GM19452 (cell line): ENCODE data around the gene EIF2S2.

Experiments used
- ATAC-seq: cut with Tn5 transposase; IDR thresholded peaks from one replicate; pipeline ENCODE4 v1.9.1; 2021; ENCODE audit not compliant: unreplicated experiment

The EIF2S2 gene

GRCh38 chr20:34122274-34122980 is 10.4 kb upstream of the EIF2S2 start:
- no peak for ATAC-seq

GRCh38 chr20:34120213-34120612 is 8.2 kb upstream of the EIF2S2 start:
- no peak for ATAC-seq

DNA sequence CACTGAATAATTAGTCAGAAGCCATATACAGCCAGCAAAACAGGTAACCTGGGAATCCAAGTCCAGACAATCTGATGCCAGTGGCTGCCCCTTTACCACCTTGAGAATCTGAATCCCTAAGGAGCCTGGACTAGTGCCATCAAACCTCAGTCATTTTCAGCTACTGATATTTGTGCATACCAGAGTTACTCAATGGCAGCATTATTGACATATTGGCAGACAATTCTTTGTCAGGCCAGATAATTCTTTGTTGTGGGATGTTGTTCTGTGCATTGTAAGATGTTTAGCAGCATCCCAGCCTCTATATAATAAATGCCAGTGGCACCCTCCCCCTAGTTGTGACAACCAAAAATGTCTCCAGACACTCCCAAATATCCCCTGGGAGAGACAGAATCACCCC is 3.2 kb upstream of the EIF2S2 start:
- no peak for ATAC-seq

DNA sequence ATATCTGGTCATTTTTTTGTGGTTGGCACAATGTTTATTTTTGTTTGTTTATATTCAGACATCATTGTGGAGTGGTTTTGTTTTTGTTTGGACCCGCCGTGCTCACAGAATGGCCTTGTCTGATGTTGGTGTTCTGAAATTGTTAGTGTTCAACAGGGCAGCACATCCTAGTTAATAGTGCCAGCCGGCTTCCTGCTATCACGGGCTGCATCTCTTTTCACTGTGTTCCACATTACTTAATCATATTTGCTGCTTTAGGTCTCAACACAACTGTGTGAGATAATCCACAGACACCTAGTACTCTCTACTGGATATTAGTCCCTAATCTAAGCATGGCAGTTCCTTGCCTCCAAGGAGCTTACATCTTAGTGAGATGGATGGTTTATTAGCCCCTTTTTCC is 2.8 kb upstream of the EIF2S2 start:
- ATAC-seq: no peak

- ATAC-seq: no peak
Measured at GRCh38 chr20:34112600-34113101, 608 bp upstream of the EIF2S2 start.

GRCh38 chr20:34110745-34111641 is 1.1 kb downstream of the EIF2S2 start:
- ATAC-seq: no peak

DNA sequence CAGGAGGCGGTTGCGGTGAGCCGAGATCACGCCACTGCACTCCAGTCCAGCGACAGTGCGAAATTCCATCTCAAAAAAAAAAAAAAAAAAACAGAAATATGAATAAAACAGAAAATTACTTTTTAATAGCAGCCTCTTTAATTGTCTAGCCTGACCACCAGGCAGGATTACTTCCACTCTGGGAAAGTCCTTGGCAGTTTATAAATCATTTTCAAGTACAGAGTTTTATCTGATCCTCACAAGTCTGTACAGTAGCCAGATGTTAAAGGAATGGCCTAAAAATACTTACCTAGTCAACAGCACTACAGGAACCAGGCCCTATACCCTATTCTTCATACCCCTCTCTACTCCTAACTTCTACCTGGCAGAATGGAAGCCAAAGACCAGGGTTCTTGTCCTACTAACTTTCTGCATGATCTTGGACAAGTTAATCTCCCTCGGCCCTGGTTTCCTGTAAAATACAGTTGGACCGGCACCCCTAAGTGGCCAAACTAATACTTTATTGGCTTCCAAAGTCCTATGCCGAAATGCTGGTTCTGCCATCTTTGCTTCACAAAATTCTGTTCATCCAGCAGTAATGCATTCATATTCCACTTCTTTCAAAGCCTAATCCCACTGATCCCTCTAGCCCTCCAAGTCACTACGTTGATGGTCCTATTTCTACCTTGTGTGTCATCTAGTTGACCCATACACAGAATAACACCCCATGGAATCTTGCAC is 1.9 kb downstream of the EIF2S2 start:
- ATAC-seq: no peak

DNA sequence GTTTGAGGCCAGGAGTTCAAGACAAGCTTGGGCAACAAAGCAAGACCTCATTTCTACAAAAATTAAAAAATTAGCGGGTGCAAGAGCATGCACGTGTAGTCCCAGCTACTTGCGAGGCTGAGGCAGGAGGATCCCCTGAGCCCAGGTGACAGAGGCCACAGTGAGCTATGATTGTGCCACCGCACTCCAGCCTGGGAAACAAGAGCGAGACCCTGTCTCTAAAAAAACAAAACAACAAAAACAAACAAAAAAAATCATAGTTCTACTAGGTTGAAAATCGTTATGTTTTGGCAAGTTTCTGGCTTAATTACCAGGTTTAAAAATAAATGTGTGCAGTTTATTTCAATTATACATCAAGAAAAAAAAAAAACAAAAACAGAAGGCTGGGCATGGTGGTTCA is 2.6 kb downstream of the EIF2S2 start:
- ATAC-seq: no peak

DNA sequence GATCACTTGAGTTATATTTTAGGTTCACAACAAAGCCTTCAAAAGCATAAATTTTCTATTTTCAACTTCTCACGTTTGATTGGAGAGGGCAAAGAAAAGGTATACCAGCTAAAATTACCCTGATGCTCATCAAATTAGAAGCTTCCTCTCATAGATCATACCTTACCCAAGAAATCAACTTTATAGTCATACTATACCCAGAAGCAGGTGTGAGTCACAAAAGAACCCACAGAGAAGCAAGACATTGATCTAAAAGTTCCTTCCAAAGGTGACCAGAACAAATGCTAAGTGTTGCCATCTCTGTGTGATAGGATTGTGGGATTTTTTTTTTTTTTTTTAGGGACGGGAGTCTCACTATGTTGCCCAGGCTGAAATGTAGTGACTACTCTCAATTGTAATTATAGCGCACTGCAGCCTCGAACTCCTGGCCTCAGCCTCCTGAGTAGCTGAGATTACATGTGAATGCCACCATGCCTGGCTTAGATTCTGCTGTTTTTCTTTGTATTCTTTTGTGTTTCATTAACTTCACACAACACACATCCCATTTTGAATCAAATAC is 3.3 kb downstream of the EIF2S2 start:
- ATAC-seq: no peak

DNA sequence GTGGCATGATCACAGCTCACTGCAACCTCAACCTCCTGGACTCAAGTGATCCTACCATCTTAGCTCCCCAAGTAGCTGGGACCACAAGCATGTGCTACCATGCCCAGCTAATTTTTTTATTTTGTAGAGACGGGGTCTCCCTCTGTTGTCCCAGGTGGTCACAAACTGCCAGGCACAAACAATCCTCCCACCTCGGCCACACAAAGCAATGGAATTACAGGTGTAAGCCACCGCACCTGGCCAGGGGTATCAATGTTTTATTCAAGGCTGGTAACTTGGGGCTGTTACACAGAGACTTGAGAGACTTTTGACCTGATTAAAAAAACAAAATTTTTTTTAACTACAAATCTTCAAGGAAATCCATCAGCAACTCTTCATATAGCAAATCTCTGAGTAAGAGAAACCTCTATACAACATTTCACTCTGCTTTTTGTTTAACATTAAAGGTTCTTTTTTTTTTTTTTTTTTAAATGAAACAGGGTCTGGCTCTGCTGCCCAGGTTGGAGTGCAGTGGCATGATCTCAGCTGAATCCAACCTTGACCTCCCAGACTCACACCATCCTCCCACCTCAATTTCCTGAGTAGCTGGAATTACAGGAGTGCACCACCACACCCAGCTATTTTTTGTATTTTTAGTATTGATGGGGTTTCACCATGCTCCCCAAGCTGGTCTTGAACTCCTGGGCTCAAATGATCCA is 5.9 kb downstream of the EIF2S2 start:
- ATAC-seq: no peak

DNA sequence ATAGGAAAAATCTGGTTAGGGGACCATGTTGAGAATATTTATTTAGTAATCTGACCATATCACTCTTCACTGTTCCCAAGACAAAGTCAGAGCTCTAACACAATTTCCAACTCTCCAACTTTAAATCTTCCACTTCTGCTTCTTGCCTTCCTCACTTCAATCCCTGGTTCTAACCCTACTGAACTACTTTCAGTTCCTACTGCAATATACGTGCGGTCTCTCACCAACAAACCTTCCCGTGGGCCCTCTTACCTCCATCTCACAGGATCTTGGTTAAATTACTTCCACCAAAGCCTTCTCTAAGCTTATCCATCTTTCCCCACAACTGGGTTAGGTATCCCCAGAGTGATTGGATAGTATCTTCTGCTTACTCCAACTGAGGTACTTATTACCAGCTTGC is 8.0 kb downstream of the EIF2S2 start:
- ATAC-seq: no peak

- ATAC-seq: no peak
Measured at GRCh38 chr20:34102342-34102741, 9.7 kb downstream of the EIF2S2 start.

DNA sequence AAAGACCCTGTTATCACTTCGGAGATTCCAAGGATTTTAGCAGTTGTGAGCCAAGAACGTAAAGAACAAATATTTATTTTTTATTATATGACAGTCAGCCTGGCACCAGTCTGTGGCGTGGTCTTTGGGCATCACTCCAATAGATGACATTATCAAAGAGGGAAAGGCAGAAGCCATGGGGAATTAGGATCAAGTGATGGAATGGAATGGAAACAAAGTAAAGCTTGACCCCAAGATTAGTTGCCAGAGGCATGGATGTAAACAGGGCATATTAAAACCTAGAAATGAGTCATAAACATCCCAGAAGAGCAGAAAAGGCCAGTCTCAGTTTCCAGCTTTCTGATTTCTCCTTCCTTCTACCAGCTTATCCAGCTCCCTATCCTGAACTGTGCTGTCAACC is 11.5 kb downstream of the EIF2S2 start:
- ATAC-seq: no peak

DNA sequence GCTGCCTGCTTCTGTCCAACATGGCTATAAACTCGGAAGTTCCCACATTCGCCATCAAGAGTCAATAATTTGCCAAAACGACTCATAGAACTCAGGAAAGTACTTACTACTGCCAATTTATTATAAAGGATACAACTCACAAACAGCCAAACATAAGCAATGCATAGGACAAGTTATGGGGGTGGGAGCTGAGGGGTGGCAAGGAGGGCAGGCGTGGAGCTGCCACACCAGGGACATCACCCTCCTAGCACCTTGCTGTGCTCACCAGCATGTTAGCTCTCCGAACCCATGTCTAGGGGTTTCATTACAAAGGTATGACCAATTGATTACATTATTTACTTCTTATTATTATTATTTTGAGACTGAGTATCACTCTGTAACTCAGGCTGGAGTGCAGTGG is 12.4 kb downstream of the EIF2S2 start:
- no peak for ATAC-seq

DNA sequence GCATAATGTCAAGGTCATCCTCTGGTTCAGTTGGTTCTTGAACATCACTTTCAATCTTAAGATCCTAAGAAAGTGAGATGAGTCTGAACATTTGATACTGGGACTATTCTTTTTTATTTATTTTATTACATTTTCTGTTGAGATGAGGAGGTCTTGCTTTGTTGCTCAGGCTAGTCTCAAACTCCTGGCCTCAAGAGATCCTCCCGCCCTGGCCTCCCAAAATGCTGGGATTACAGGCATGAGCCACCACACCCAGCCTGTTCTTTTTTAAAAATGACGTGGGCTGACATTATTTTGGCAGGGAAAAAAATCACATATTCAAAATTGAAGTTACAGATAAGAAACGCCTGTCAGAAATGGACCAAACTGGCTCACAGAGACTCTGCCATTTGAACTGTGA is 13.5 kb downstream of the EIF2S2 start:
- no peak for ATAC-seq

DNA sequence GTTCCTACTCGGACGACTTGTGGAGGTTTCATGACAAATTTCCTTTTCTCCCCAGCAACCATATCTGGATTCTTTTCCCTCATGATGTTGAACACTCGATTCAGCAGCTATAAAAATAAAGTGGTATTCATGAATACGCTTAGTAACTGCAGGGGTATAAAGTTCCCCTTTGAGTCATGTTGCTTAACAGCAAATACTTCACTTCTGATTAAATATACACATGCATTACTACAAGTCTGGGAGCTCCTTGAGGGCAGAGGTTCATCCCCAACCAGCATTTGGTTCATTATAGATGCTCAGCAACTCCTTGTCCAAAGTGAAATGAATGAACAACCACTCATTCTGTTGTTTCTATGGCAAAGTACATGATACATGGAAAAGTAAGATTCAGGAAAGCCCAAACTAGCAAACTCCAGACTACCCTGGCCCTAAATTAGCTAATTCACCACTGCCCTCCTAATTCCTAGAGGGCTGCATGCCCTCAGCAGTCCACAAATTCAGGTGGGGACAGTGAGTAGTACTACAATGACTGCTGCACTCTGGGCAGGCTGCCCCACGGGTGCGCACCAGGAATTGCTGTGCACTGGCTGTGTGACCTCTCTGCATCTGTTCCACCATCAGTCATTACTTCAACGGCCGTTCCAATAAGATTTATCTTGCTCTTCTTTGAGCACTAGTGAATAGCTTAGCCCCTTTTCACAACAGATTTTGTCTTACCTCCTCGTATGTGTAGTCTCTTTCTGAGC is 15.2 kb downstream of the EIF2S2 start:
- ATAC-seq: no peak

DNA sequence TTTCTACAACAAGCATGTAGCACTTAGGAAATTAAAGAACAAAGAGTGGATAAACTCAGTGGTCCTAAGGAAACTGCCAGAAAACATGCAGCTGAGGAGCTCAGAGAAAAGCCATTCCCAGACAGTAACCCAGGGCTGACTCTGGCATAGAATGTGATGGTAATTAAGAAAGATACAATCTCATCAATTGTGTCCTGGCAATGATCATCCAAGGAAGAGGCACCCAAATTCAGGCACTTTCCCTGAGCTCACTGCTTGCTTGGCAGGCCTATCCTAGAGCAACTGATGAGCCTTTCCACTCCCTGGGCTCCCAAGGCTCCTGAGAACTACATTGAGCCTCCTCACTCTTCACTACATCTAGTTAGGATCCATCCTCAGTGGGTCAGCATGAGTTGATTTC is 16.2 kb downstream of the EIF2S2 start:
- no peak for ATAC-seq

DNA sequence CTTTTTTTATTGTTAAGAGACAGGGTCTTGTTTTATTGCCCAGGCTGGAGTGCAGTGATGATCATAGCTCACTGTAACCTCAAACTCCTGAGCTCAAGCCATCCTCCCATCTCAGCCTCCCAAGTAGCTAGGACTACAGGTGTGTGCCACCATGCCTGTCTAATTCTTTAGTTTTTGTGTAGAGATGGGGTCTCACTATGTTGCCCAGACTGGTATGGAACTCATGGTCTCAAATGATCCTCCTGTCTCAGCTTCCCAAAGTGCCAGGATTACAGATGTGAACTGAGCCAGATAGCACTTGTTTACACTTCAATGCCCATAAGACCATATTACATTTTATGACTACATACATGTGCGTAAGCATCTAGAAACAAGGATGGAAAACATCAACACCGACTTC is 18.1 kb downstream of the EIF2S2 start:
- ATAC-seq: no peak

- no peak for ATAC-seq
Measured at GRCh38 chr20:34091637-34092200, 20.3 kb downstream of the EIF2S2 start.

- ATAC-seq: no peak
Measured at GRCh38 chr20:34090645-34091044, 21.4 kb downstream of the EIF2S2 start.
